Measurements from ENCODE around the gene TIMM29. TPM values are rescaled to one million over a fixed set of nuclear protein-coding genes. Genes with fewer than 3 reads are reported as not detected.

Gene TIMM29
- total RNA-seq (2022) (30.4 and 31.1 TPM in 2 replicates), Bru-seq, nascent RNA (percentile 68 among the genes with signal in this experiment), BruChase-seq, experiment 1, labeled RNA remaining after a 2-hour chase (percentile 91 among the genes with signal in this experiment), BruChase-seq, experiment 2, labeled RNA remaining after a 6-hour chase (percentile 76 among the genes with signal in this experiment)
- long read RNA-seq, transcript TIMM29-201 (2 exons, 1,425 nt) = major isoform, 35 of 40 reads
- long read RNA-seq, partial matches to known transcripts = 1 of 40 reads
- long read RNA-seq, other reads (novel, unspliced or antisense) = 4 of 40 reads

DNA sequence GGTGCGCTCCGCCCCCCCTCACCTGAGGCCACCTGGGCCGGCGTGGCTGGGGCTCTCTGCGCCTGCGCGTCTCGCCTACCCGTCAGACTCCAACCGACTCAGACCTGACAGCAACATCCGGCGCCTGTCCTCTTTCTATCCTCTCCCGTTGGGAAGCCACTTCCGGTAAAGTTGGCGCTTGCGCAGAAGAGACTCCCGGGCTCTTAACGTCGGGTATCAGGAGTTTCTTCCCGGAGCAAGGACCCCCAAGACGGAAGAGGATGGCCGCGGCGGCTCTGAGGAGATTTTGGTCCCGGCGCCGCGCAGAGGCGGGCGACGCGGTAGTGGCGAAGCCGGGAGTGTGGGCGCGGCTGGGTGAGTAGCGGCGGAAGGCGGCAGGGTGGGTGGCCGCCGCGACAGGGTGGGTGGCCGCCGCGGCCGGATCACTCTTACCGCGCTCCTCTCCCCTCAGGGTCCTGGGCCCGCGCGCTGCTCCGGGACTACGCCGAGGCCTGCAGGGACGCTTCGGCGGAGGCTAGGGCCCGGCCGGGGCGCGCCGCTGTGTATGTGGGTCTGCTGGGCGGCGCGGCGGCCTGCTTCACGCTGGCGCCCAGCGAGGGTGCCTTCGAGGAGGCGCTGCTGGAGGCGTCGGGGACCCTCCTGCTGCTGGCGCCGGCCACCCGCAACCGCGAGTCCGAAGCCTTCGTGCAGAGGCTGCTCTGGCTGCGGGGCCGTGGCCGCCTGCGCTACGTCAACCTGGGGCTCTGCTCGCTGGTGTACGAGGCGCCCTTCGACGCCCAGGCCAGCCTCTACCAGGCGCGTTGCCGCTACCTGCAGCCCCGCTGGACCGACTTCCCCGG lies at the start of gene TIMM29, which contains the start of gene YIPF2:
Gene TIMM29 (plus strand): TSS at position 249 of the 839 bp plus-strand sequence. CDS start 12 bp downstream, at position 261.
Gene YIPF2 (minus strand): TSS at position 77 of the 839 bp plus-strand sequence. CDS start 229 bp downstream, outside the sequence.
- intact Hi-C loops (cut with micrococcal nuclease; ENCODE audit: unreplicated experiment) = no loop called here
- Mint-ChIP-seq H3K4me1 (ENCODE audit: low read depth, unreplicated experiment) (peaks cover 6% of the 10 kb centered on the region), H3K27ac (ENCODE audit: unreplicated experiment) (peak within 1 kb of the TSS; percentile 87), H3K4me3 (ENCODE audit: unreplicated experiment) (peak within 1 kb of the TSS; percentile 92), H3K9me3 (ENCODE audit: unreplicated experiment) (no peaks in the 10 kb centered on the region), H3K27me3 (ENCODE audit: insufficient read depth, unreplicated experiment) (no peaks in the 10 kb centered on the region), H3K36me3 (ENCODE audit: insufficient read depth, unreplicated experiment) (peaks cover 81% of the 10 kb centered on the region)
- Histone ChIP-seq H3K4me3 (ENCODE audit: low read depth, low read length) (peak within 1 kb of the TSS; percentile 99), H3K4me1 (peaks cover 7% of the 10 kb centered on the region; the same call in 1 of the 2 replicates), H3K9me3 (no peaks in the 10 kb centered on the region), H3K36me3 (ENCODE audit: control insufficient read depth, insufficient read depth, low read length) (no peaks in the 10 kb centered on the region), H3K27me3 (replicated peaks; ENCODE audit: control insufficient read depth, insufficient read depth, low read length) (no peaks in the 10 kb centered on the region)
- CTCF ChIA-PET = no interaction called here
- DNase-seq = peak; percentile 96 to 98
- BruUV-seq (replicated peaks) = no TSS peak
- TF ChIP-seq, protein P1, sequence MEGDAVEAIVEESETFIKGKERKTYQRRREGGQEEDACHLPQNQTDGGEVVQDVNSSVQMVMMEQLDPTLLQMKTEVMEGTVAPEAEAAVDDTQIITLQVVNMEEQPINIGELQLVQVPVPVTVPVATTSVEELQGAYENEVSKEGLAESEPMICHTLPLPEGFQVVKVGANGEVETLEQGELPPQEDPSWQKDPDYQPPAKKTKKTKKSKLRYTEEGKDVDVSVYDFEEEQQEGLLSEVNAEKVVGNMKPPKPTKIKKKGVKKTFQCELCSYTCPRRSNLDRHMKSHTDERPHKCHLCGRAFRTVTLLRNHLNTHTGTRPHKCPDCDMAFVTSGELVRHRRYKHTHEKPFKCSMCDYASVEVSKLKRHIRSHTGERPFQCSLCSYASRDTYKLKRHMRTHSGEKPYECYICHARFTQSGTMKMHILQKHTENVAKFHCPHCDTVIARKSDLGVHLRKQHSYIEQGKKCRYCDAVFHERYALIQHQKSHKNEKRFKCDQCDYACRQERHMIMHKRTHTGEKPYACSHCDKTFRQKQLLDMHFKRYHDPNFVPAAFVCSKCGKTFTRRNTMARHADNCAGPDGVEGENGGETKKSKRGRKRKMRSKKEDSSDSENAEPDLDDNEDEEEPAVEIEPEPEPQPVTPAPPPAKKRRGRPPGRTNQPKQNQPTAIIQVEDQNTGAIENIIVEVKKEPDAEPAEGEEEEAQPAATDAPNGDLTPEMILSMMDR (IDR thresholded peaks at IDR 0.05; ENCODE audit: insufficient read depth in 1 of 2, low read depth in 1 of 2, low read length in 1 of 2, severe bottlenecking in 1 of 2, unreplicated experiment in 1 of 2) = no peak
- POLR2A ChIA-PET = no interaction called here

DNA sequence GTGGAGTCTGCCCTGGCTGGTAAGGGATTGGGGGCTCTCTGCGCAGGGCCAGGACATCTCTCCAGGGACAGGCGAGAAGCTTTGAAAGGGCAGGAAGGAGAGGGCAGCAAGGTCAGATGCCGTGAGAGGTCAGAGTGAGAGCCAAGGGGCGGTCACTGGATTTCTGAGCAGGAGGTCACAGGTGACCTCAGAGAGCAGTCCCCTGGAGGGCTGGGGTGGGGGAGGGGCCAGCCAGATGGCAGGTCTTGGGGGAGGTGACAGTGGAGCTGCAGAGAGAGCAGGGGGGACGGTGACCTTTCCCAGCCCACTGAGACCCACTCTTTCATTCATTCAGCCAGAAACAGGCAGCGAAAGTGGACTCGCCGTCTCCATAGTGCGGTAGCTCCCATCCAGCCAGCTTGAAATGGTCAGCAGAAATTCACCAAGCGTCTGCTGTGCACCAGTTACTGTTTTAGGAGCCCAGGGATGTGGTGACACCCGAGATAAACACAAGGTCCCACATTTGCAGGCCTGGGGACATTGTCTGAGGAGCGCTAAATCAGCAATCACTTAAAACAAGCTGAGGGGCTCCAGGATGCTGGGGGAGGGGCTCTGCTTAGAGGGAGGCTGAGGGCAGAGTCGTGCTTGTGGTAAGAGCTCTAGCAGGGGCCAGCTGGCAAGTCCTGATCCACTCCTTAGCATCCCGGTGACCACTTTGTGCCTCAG lies 47.1 kb upstream of the TIMM29 start:
- H3K27ac Mint-ChIP-seq (ENCODE audit: unreplicated experiment) = peak overlapping the region; percentile 61
- TF ChIP-seq, protein P1 (IDR thresholded peaks at IDR 0.05; ENCODE audit: insufficient read depth in 1 of 2, low read depth in 1 of 2, low read length in 1 of 2, severe bottlenecking in 1 of 2, unreplicated experiment in 1 of 2) = no peak
- no peak overlapping the region for H3K4me3 ChIP-seq (ENCODE audit: low read depth, low read length)
- no peak overlapping the region for H3K4me3 Mint-ChIP-seq (ENCODE audit: unreplicated experiment)
- CTCF ChIA-PET = interaction anchor here (0.7 kb wide), 1 partner anchor 1399 kb away, joined by 8 read pairs; no protein-coding TSS in a partner anchor
- H3K9me3 ChIP-seq = no peaks in the 10 kb centered on the region
- POLR2A ChIA-PET = interaction anchor here (0.5 kb wide), 1 partner anchor 10 kb away, joined by 3 read pairs; no protein-coding TSS in a partner anchor
- intact Hi-C loops (cut with micrococcal nuclease; ENCODE audit: unreplicated experiment) = no loop called here
- no peaks in the 10 kb centered on the region for H3K27me3 ChIP-seq (replicated peaks; ENCODE audit: control insufficient read depth, insufficient read depth, low read length)
- H3K36me3 Mint-ChIP-seq (ENCODE audit: insufficient read depth, unreplicated experiment) = peaks cover 13% of the 10 kb centered on the region
- BruUV-seq (replicated peaks) = no TSS peak
- peaks cover 1% of the 10 kb centered on the region; the same call in 1 of the 2 replicates for H3K36me3 ChIP-seq (ENCODE audit: control insufficient read depth, insufficient read depth, low read length)
- H3K4me1 ChIP-seq = peaks cover 20% of the 10 kb centered on the region
- H3K9me3 Mint-ChIP-seq (ENCODE audit: unreplicated experiment) = no peaks in the 10 kb centered on the region
- DNase-seq = no peak
- H3K4me1 Mint-ChIP-seq (ENCODE audit: low read depth, unreplicated experiment) = peaks cover 13% of the 10 kb centered on the region
- no peaks in the 10 kb centered on the region for H3K27me3 Mint-ChIP-seq (ENCODE audit: insufficient read depth, unreplicated experiment)

DNA sequence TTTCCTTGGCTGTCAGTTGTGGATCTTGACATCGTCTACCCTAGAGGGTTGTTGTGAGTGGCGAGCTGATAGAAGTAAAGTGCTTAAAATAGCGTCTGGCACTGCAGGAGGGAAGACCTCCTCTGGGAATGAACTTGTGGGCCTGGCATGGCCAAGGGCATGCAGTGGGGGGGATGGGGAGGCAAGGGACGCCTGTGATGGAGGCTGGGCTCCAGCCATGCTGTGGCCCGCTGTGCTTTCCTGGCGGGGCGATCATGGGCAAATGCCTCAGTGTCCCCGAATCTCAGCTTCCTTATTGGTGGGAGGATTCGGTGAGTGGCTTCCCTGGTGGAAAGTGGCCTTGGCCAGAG lies 46.5 kb upstream of the TIMM29 start:
- POLR2A ChIA-PET = interaction anchor here (0.5 kb wide), 1 partner anchor 10 kb away, joined by 3 read pairs; no protein-coding TSS in a partner anchor
- no peaks in the 10 kb centered on the region for H3K9me3 ChIP-seq
- Mint-ChIP-seq H3K27me3 (ENCODE audit: insufficient read depth, unreplicated experiment) (no peaks in the 10 kb centered on the region), H3K4me1 (ENCODE audit: low read depth, unreplicated experiment) (peaks cover 13% of the 10 kb centered on the region), H3K27ac (ENCODE audit: unreplicated experiment) (no peak overlapping the region), H3K9me3 (ENCODE audit: unreplicated experiment) (no peaks in the 10 kb centered on the region), H3K36me3 (ENCODE audit: insufficient read depth, unreplicated experiment) (peaks cover 13% of the 10 kb centered on the region), H3K4me3 (ENCODE audit: unreplicated experiment) (no peak overlapping the region)
- H3K4me3 ChIP-seq (ENCODE audit: low read depth, low read length) = no peak overlapping the region
- no peak for DNase-seq
- peaks cover 1% of the 10 kb centered on the region; the same call in 1 of the 2 replicates for H3K36me3 ChIP-seq (ENCODE audit: control insufficient read depth, insufficient read depth, low read length)
- peaks cover 20% of the 10 kb centered on the region for H3K4me1 ChIP-seq
- no TSS peak for BruUV-seq (replicated peaks)
- intact Hi-C loops (cut with micrococcal nuclease; ENCODE audit: unreplicated experiment) = no loop called here
- no peaks in the 10 kb centered on the region for H3K27me3 ChIP-seq (replicated peaks; ENCODE audit: control insufficient read depth, insufficient read depth, low read length)
- CTCF ChIA-PET = interaction anchor here (0.7 kb wide), 1 partner anchor 1400 kb away, joined by 8 read pairs; no protein-coding TSS in a partner anchor
- TF ChIP-seq, protein P1 (IDR thresholded peaks at IDR 0.05; ENCODE audit: insufficient read depth in 1 of 2, low read depth in 1 of 2, low read length in 1 of 2, severe bottlenecking in 1 of 2, unreplicated experiment in 1 of 2) = no peak
